GM18517 (cell line): ENCODE results near the gene CFAP54.
"Not testable (repeated sequence)": the region's sequence is repeated elsewhere in the genome, so short reads cannot be mapped to it uniquely, and the experiment has no call there.

Source experiments
- ATAC-seq: cut with Tn5 transposase; IDR thresholded peaks from one replicate; pipeline ENCODE4 v1.9.1; 2021; ENCODE audit warnings: mild to moderate bottlenecking, moderate library complexity; ENCODE audit not compliant: unreplicated experiment

Gene CFAP54

DNA sequence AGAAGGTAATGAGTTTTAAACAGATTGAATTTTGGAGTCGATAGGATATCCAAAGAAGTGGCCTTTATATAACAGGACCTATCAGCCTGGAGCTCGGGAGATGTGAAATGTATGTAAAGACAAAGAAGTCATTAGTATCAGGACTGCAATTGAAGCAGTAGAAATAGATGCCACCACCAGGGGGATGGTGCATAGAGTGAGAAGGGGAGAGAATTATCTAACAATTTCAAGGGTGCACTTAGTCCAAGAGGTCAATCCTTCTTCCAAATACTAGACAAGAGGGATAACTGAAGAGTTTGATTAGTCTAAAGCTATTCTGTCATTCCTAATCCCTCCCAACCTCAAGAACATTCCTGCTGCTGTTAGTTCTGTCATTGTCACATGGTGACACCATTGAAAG is 127.8 kb downstream of the CFAP54 start:
- no peak for ATAC-seq

DNA sequence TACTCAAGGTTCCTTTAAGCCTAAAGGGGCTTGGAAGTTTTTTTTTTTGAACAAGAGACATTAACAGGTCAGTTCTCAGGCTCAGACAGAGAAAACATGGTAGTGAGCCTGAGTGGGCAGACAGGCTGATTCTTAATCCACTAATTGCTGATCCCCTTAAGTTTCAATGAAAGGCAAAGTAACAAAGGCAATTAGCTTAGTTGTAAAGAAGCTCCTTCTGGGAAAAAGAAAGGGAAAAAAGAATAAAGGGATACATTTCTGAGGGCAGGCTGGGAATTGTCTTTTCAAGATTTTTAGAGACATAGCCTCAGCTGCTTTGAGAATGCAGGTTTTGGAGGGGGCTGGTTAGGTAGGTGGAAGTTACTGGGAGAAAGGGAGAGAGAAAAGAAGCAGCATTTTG is 133.8 kb downstream of the CFAP54 start:
- ATAC-seq: no peak

DNA sequence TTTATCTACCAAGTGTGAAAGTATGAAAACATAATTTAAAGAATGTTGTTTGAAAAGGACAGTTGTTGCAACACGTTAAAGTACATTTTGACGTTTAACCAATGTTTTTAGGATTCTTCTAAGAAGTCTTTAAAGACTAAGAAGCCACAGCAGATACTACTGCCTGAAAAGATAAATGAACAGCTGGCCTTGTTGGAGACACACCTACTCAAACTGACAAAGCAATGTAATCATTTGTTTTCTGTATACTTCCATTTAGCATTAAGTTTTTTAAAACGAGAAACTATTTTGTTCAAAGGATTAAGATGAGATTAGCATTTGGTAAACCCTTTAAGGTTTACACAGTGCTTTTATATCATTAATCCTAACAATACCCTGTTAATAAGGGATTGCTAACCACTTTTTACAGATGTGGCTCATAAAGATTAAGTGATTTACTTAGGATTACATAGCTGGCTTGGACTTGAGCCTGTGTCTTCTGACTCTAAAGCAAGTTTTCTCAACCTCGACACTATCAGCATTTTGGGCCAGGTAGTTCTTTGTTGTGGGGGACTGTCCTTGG is 134.4 kb downstream of the CFAP54 start:
- no peak for ATAC-seq

DNA sequence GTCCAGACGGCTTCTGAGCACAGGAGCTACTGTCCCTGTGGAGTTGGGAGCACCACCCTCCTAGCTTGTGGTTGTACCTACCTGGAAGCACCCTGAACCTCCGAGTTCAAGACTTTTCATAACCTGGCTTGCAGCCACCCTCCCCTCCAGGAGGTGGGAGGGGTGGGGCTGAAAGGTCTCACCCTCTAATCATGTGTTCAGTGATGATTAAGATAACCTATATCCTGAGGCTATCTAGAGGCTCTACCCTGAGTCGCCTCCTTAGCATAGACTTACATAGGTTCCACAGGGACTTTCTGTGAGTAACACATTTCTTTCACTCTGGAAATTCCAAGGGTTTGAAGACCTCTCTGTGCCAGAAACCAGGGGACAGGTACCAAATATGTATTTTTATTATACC is 146.5 kb downstream of the CFAP54 start:
- ATAC-seq: no peak

DNA sequence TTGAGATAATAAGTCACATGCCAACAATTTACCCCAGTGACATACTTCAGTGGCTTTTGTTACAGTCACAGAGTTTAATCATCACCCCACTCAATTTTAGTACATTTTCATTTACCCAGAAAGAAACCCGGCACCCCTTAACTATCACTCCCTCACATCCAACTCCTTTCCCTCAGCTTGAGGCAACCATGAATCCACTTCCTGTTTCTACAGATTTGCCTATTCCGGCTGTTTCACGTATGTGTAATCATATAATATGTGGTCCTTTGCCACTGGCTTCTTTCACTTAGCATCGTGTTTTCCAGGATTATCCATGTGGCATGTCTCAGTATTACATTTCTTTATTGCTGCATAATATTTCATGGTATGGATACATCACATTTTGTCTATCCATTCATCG is 147.5 kb downstream of the CFAP54 start:
- ATAC-seq: no peak

DNA sequence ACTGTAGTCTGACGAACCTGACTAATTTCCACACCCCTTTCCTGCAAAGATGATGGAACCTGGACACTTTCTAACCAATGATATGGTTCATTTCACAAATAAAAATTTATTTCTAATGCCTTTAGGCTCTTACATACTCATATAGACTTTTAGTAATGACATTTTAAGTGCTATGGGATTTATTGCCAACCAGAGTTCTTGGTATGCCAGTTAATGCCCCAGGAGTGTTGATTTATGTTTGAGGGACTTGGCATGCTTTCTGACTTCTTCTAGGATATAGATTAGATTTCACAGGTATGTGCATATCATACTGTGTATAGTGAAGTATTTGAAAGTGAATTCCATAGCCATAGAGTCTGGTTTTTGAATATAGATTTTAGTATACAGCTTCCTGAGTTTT is 159.5 kb downstream of the CFAP54 start:
- ATAC-seq: no peak

DNA sequence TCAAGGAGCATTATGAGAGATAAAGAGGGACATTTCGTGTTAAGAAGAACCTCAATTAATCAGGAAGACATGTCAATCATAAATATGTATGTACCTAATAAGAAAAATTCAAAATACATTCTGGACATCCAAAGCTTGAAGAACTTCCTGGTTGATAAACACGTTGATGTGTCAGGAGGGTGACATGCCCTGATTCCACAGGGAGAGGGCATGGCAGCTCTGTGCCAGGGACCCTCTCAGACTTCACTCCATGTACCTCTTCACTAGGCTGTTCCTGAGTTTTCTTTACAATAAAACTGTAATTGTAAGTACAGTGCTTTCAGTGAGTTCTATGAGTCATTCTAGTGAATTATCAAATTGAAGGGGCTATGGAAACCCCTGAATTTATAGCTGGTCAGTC is 163.5 kb downstream of the CFAP54 start:
- no peak for ATAC-seq

DNA sequence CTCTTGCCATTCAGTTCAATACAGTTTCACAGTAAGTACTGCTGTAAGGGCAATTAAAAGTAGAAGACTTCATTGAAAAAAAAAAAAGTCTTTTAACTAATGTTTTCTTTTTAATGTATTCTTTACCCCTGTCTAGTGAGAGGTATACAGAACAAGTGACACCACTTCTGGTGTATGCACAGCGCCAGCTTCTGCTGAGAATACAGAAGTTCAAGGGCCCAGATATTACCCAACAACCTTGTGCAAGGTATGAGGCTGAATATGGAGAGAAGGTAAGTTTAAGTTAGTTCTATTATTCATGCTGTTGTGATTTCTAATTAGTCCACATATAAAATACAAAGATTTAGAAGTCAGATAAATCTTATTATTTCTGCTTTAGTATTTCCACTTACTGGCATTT is 168.7 kb downstream of the CFAP54 start:
- ATAC-seq: no peak

DNA sequence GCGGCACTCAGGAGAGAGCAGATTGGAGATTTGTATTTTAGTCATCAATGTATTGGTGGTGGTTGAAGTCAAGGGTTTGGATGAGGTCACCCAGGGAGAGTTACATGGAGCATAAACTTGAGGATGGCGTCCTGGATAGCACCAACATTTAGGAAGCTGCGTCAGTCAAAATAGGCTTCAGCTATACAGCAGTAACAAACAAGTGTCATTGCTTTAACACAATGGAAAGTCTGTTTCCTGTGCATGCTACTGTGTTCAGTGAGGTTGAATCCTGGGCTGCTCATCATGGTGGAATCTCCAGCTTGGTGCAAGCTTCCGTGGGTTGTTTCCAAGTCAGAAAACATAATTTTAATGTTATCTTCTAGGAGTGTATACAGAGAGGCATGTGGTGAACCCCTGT is 180.4 kb downstream of the CFAP54 start:
- ATAC-seq: no peak

DNA sequence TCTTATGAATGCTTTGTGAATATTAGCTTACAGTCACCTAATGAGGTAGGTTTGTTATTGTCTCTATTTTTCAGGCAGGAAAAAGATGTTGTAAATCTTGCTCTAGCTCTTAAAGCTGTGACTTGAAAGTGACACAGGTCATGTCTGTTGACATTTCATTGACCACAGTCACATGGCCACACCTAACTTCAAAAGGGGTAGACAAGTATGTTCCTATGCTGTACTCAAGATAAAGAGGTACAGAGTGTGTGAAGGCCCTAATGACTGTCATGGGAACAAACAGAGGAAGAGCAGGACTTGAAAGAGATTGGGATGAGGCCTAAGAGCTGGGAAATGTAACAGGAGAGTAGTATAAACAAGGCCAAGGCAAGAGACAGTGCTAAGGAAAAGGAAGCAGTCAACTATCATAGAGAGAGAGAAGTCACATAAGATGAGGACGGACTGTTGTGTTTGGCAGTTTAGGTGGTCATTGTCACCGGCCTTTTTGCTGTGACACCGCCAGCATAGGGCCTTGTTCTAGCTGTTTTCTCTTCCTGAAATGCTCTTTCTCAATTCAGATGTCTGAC is 181.0 kb downstream of the CFAP54 start:
- ATAC-seq: no peak

DNA sequence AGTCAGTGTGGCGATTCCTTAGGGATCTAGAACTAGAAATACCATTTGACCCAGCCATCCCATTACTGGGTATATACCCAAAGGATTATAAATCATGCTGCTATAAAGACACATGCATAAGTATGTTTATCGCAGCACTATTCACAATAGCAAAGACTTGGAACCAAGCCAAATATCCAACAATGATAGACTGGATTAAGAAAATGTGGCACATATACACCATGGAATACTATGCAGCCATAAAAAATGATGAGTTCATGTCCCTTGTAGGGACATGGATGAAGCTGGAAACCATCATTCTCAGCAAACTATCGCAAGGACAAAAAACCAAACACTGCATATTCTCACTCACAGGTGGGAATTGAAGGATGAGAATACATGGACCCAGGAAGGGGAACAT is 186.1 kb downstream of the CFAP54 start:
- not testable (repeated sequence) for ATAC-seq

DNA sequence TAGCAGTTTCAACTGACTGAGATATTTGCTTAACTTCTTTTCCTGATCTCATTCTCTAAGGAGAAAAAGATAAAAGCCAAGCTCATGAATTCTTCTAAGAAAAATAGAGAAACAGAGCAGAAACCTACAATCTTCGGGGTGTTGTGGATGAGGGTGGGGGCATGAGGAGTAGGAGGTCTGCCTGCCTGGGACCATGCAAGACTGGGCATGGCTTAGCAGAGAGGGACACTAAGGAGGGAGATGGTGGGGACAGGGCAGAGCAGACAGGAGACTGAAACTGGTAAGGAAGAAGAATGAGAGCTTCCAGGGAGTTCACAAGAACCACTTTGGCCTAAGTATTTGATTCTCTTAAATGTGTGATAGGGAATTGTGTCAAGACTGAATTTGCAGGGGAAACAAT is 188.0 kb downstream of the CFAP54 start:
- ATAC-seq: no peak

DNA sequence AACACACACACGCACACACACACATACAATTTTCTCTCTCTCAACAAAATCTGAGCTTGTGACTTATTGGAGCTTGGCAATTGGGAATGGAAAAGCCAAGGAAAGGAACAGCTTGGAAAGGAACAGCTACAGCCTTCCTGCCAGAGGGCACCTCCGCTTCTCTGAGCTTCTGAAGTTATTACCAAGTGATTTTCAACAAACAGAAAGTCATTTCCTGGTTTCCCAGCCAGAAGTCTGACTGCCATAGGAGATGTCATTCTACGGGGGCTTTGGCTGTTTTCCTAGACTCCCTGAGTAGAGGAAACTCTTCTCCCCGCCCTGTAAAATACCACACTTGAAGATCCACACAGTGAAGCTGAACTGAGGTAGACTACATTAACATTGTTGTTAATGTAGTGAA is 198.3 kb downstream of the CFAP54 start:
- no peak for ATAC-seq

DNA sequence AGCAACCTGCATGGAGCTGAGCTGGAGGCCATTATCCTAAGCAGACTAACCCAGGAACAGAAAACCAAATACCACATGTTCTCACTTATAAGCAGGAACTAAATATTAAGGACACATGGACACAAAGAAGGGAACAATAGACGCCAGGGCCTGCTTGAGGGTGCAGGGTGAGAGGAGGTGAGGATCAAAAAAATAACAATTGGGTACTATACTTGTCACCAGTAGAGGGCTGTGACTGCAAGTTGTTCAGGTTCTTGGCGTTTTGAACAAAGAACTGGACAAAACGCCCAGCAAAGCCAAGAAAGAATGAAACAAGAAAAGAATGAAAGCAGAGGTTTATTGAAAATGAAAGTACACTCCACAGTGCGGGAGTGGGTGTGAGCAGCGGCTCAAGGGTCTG is 209.1 kb downstream of the CFAP54 start:
- ATAC-seq: no peak

DNA sequence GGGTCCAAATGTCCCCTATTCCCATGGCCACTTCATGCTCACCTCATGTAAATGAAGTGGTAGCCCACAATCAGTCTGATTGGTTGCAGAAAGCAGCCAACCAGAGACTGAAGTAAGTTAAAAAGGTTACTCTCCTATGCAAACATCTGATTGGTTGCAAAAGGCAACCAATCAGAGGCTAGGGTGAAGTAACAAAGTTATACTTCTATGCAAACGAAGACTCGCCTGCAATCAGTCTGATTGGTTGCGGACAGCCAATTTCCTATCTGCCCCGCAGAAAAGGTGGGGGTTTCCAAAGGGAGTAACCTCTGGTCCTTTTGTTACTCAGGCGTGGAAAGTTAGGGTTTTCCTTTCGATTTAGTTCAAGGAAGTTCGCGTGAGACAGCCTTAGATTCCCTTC is 209.6 kb downstream of the CFAP54 start:
- ATAC-seq: no peak

DNA sequence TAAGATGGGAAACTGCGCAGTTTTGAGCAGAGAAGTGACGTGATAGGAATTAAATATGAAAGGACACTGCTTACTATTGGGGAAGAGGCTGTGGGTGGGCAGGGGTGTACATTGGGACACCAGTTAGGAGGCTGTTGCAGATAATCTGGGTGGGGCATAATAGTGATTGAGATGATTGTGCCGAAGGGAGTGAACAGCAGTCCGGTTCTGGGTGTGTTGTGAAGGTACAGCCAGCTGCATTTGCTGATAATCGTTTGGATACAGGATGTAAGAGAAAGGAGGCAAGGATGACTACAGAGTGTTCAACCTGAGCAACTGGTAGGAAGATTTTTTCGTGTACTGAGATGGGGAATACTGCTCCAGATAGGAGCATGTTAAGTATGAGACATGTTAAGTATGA is 212.5 kb downstream of the CFAP54 start:
- ATAC-seq: no peak

DNA sequence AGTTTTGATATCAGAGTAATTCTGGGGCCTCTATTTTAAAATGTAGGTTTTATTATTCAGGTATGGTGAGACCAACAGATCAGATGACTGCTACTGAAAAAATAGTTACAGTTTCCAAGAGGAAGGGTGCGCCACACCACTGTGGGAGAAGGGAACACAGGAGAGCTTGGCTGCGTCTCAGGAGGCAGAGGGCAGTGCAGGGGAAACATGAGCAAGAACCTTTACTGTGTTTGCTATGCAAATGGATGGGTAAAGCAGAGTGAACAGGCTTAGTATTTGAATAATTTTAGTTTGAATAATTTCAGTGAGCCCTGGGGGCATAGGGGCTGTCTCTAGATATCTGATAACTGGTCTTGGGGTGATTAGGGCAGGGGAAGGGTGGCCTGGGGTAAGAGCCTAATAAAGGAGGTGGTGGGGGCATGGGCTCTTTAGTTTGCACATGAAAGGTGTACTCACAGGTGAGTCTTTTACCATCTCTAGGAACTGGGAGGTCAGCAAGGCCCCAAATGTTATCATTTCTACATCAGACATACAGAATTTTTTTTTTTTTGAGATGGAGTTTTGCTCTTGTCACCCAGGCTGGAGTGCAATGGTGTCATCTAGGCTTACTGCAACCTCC is 220.9 kb downstream of the CFAP54 start:
- no peak for ATAC-seq

DNA sequence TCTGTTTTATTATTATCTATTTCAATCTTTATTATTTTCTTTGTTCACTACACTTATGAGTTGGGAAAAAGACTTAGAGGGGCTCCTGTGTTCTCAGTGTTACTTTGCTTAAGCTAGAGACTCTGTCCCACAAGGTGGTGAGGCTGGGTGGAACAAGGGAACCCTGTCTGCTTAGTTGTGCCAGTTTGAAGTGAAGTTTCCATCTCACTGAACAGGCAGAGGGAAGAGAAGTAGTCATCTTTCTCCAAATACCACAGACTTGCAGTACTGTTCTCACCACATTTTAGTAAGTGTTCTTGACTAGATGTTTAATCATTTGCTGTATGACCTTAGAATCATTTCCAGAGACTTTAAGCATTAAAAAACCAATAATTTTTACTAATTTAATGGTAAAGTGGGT is 222.0 kb downstream of the CFAP54 start:
- ATAC-seq: no peak

DNA sequence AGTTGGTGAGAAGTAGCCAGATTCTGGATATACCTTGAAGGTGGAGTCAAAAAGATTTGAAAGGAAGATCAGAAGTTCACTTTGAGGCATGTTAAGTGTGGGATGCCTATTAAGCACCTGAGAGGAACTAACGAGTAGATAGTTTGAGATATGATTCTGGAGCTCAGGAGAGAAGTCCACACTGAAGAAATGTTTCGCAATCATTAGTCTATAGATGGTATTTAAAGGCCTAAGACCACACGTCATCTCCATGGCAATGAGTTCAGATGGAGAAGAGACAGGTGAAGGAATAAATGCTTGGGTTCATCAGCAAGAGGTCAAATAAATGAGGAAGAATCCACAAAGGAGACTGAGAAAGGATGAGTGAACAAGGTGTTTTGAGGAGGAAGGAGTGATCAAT is 224.8 kb downstream of the CFAP54 start:
- no peak for ATAC-seq

DNA sequence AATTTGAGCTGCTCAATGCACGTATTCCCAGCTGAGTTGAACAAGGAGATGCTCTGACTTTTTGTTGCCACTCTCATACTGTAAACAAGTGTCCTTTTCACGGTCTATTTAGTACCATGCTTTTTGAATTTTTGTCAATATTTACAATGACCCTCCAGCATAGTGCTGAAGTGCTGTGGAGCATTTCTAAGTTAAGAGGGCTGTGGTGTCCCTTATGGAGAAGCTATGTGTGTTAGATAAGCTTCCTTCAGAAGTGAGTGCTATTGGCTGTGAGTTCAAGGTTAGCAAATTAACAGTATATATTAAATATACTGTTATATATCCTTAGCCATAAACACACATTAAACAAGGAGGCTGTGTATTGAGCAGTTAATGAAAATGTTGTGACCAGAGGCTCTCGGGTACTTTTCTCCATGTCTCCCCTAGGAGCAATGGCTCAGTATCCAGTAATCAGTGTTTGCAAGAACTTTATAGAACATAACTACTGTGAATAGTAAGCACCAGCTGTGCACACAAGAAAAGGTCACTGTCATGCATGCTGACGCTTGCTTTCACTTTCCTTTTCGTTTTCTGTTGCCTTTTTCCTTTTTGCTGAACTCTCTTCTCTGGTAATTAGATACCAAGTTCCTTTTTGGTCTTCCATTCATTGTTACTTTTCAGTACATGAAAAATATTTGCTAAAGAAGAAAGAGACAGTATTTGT is 230.4 kb downstream of the CFAP54 start:
- ATAC-seq: peak; percentile 98

DNA sequence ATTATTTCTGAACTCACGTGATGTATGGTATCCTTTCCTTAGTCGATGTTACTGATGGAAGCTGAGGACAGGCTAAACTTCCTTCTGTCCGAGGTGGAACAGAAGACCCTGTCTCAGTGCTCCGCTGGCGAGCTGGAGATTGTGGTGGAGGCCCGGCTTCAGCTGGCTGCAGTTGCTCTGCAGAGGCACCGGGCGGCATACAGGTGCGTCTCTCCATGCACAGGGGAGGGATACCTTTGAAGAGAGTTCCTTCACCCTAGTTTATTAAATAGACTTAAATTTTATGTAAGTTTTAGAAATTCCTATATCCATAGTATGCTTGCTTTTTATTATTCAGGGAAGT is 231.0 kb downstream of the CFAP54 start:
- peak; percentile 54 for ATAC-seq

DNA sequence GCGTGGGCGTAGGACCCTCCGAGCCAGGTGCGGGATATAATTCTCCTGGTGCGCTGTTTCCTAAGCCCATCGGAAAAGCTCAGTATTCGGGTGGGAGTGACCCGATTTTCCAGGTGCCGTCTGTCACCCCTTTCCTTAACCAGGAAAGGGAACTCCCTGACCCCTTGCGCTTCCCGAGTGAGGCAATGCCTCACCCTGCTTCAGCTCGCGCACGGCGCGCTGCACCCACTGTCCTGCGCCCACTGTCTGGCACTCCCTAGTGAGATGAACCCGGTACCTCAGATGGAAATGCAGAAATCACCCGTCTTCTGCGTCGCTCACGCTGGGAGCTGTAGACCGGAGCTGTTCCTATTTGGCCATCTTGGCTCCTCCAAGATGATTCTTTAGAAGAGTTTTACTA is 240.1 kb downstream of the CFAP54 start:
- ATAC-seq: not testable (repeated sequence)
